Measurements from ENCODE around the gene BCAR3. TPM values are rescaled to one million over a fixed set of nuclear protein-coding genes. Genes with fewer than 3 reads are reported as not detected.

Gene BCAR3
- total RNA-seq, 2 donors from 2014 or later = 7.9 to 10.9 TPM

DNA sequence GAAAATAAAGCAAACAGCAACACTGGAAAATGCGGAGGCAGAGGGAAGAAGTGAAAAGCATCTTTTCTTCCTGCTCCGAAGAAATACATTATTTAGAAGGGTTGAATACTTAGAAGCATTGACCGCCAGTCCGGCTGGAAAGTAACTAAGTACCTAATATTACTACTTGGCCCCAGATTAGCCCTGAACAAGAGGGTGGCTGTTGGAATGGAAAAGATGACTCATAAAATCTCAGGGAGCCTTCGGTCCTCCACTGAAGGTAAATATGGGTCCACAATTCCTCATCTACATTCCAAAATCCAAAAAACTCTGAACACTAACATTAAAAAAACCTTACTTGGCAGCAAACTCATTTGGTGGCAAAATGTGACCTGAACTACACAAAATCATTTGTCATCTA is 40.1 kb downstream of the BCAR3 start:
- H3K4me1 ChIP-seq = peaks cover 5% of the 10 kb centered on the region
- 79 to 80% methylated on average over 5 of the region's 5 CpGs for WGBS, 2 donors
- H3K27ac ChIP-seq = no peak overlapping the region
- intact Hi-C loops (cut with DNase I) = no loop called here
- TF ChIP-seq POLR2A (IDR thresholded peaks at IDR 0.05) = no peak
- TF ChIP-seq, protein P1, sequence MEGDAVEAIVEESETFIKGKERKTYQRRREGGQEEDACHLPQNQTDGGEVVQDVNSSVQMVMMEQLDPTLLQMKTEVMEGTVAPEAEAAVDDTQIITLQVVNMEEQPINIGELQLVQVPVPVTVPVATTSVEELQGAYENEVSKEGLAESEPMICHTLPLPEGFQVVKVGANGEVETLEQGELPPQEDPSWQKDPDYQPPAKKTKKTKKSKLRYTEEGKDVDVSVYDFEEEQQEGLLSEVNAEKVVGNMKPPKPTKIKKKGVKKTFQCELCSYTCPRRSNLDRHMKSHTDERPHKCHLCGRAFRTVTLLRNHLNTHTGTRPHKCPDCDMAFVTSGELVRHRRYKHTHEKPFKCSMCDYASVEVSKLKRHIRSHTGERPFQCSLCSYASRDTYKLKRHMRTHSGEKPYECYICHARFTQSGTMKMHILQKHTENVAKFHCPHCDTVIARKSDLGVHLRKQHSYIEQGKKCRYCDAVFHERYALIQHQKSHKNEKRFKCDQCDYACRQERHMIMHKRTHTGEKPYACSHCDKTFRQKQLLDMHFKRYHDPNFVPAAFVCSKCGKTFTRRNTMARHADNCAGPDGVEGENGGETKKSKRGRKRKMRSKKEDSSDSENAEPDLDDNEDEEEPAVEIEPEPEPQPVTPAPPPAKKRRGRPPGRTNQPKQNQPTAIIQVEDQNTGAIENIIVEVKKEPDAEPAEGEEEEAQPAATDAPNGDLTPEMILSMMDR (IDR thresholded peaks at IDR 0.05) = no peak
- no peak overlapping the region for H3K4me3 ChIP-seq
- H3K36me3 ChIP-seq (replicated peaks in 1 of 2; ENCODE audit: insufficient read depth in 1 of 2, low read depth in 2 of 2) = no peaks in the 10 kb centered on the region
- ATAC-seq (no peak), DNase-seq (no peak)
- no peaks in the 10 kb centered on the region for H3K27me3 ChIP-seq
- no peaks in the 10 kb centered on the region for H3K9me3 ChIP-seq

DNA sequence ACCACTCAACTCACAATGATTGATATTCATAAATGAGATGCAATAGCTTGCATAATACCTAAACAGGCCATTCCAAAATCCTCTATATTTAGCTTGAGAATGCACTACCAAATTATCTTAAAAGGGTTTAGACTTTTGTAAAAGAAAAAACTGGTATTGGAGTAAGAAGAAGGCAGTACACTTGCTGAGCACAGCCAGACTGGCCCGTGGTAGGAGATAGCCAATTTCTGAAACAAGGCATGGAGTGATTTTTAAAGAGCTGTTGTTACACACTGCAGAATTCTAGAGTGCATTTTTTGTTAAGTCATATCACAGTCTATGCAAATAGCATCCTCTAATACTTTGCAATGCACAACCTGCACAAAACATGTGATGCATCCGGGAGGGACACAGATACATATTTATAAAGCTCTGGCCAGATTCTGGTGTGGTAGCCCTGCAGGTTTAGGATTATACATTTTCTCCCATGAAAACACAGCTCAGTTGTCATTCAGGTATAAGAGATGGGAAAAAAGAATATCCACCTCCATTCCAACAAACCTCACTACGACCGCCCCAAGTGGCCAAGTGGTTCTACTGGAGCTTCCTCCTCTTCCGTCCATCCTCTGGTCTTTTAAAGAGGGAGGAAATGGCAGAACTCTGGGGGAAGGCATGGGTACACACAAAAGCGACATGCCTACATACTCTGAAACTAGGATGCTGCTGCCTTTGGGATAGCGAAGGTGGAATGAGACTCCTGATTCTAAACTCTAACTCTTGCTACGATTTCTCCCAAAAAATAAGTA is 40.8 kb downstream of the BCAR3 start:
- TF ChIP-seq, protein P1 (IDR thresholded peaks at IDR 0.05) = no peak
- TF ChIP-seq POLR2A (IDR thresholded peaks at IDR 0.05) = no peak
- intact Hi-C loops (cut with DNase I) = no loop called here
- H3K27ac ChIP-seq = no peak overlapping the region
- DNase-seq = no peak
- no peaks in the 10 kb centered on the region for H3K9me3 ChIP-seq
- no peaks in the 10 kb centered on the region for H3K27me3 ChIP-seq
- ATAC-seq = no peak
- H3K36me3 ChIP-seq (replicated peaks in 1 of 2; ENCODE audit: insufficient read depth in 1 of 2, low read depth in 2 of 2) = no peaks in the 10 kb centered on the region
- no peak overlapping the region for H3K4me3 ChIP-seq
- WGBS, 2 donors = 90 to 91% methylated on average over 8 of the region's 8 CpGs
- peaks cover 5% of the 10 kb centered on the region for H3K4me1 ChIP-seq

DNA sequence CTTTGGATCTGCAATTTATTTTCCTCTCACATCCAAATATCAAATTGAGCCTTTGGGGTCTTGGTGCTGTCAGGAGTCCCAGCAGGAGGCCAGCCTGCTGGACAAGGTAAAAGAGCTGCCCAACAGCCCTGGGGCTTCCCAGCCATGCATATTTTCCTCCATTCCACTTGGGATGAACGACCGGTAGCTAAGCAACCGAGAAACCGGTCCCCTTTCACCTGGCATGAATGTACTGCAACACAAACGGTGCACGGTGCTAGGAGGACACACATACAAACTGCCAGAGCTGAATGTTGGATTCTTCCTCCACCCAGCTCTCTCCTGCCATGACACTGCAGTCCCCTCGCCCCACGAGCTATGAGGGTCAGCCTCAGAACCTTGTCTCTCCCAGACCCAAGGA is 42.7 kb downstream of the BCAR3 start:
- Histone ChIP-seq H3K27ac (peak overlapping the region in 3 of 4 donors; percentile 6 to 66 (median 58)), H3K4me1 (peaks cover 5% of the 10 kb centered on the region), H3K4me3 (no peak overlapping the region), H3K9me3 (no peaks in the 10 kb centered on the region), H3K27me3 (no peaks in the 10 kb centered on the region), H3K36me3 (replicated peaks in 1 of 2; ENCODE audit: insufficient read depth in 1 of 2, low read depth in 2 of 2) (no peaks in the 10 kb centered on the region)
- TF ChIP-seq, protein P1 (IDR thresholded peaks at IDR 0.05) = no peak
- TF ChIP-seq POLR2A (IDR thresholded peaks at IDR 0.05) = no peak
- peak; percentile 64 for ATAC-seq
- peak in 1 of 4 donors; percentile 44 for DNase-seq
- 61 to 84% methylated on average over 8 of the region's 8 CpGs for WGBS, 2 donors
- intact Hi-C loops (cut with DNase I) = no loop called here

DNA sequence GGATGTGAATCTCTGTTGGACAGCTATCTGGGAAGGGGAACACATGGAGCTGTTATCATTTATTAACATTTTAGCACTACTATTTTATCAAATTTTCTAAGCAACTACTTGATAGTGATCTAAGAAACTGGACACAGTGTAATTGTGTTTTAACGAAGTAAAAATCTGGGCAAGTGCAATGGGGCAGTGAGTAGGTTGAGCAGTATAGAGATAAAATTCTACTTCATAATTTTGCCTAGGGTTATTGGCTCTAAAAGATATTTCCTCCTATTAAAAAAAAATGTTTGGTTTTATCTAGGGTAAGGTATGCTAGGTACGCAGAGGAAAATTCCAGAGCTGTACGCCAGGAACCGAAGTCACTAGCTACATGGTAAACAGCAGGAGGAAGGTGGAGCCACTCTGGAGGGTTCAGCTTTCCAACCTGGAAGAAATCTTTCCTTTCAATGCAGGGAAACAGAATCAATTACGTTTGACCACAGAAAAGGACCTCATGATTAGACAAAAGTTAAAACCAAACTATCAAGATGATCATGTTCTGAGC is 43.3 kb downstream of the BCAR3 start:
- no peaks in the 10 kb centered on the region for H3K9me3 ChIP-seq
- peak overlapping the region in 3 of 4 donors; percentile 6 to 66 (median 58) for H3K27ac ChIP-seq
- intact Hi-C loops (cut with DNase I) = no loop called here
- H3K36me3 ChIP-seq (replicated peaks in 1 of 2; ENCODE audit: insufficient read depth in 1 of 2, low read depth in 2 of 2) = no peaks in the 10 kb centered on the region
- H3K4me3 ChIP-seq = no peak overlapping the region
- WGBS, 2 donors = 34 to 35% methylated on average over 5 of the region's 5 CpGs
- H3K4me1 ChIP-seq = peaks cover 5% of the 10 kb centered on the region
- DNase-seq (peak in 3 of 4 donors; percentile 40 to 53 (median 53)), ATAC-seq (peak; percentile 87)
- TF ChIP-seq, protein P1 (IDR thresholded peaks at IDR 0.05) = no peak
- no peak for TF ChIP-seq POLR2A (IDR thresholded peaks at IDR 0.05)
- no peaks in the 10 kb centered on the region for H3K27me3 ChIP-seq
